ENCODE measurements around the gene NGRN.

The NGRN gene

DNA sequence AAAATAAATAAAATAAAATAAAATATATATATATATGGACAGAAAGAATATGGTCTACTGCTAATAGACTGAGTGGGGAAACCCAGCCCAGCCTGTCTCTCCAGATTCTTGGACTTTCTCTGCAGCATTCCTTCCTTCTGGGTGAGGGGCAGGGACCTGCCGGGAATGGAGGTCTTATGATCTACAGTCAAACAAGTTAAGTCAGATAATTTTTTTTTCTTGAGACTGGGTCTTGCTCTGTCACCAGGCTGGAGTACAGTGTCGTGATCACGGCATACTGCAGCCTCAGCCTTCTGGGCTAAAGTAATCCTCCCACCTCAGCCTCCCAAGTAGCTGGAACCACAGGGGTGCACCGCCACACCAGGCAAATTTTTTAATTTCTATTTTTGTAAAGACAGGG is 53.1 kb downstream of the NGRN start:
- no peak for DNase-seq (ENCODE audit: low read depth)

DNA sequence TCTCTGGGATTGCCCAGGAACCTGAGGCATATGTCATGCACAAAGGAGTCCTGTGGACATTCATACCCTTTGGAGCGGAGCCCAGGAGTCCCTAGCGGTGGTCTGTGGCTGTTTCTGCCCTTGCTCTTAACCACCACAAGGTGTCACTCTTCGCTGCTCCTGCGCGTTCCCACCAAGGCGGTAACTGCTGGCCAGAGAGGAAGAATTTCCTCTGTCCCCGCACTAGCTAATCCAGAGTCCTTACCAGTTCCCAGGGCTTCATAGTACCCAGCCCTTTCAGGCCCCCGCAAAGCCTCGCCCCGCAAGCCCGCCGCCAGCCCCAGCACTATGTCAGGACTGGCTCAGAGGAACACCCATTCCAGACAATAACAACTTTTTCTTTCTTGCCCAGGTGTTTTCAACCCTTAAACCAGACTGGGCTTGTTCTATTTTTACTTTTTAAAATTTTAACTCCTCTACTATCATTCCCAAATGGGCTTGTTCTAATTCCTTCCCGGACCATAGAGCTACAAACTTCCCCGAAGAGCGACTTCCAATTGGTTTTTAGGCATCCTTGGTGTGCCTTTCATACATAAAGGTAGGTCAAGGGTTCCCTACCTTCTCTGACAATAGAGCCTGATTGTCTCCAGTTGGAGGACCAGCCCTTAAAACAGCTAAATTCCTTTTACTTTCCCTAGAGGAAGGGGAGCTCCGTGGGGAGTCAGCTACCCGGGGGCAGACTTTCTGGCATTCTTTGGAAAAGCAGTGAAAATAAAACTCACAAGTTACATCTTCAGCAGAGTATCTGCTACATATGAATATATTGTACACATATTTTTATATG is 54.8 kb downstream of the NGRN start:
- peak; percentile 79 for DNase-seq (ENCODE audit: low read depth)

GRCh38 chr15:90320885-90321278 is 55.4 kb downstream of the NGRN start:
- no peak for DNase-seq (ENCODE audit: low read depth)
